ENCODE measurements around the gene MEGF11.

The MEGF11 gene

GRCh38 chr15:65845826-65846519 is 407.6 kb downstream of the MEGF11 start:
- no peak for DNase-seq (ENCODE audit: low spot score)

Data from ecto neural progenitor cell (in vitro differentiated cells).